B cell (primary cell): ENCODE measurements around the gene HIP1R. TPM values are rescaled to one million over a fixed set of nuclear protein-coding genes. Genes with fewer than 3 reads are reported as not detected.

Experiments used
- polyA plus RNA-seq: library from polyadenylated mRNA; depleted of rRNA; stranded (reverse); fragments of >200 nt; gene quantifications from 2 replicates; pipeline ENCODE4 v1.2.3, GENCODE V29; 2012
- total RNA-seq, 2 donors: library from RNA; stranded (reverse); fragments of 120-200 nt in 1 of 2; gene quantifications; 1 replicate in 1 of 2; 2 replicates in 1 of 2; pipeline versions ENCODE4 v1.2.3 to v1.2.4, GENCODE V29; 2013 to 2022

HIP1R gene
- total and polyA plus RNA-seq, 2 donors (not counting 1 experiment from before 2014, with no cell fraction given), result 289 to 390 TPM

Other genes starting within 250 kb of the HIP1R start
- gene HCAR2, start 132.1 kb upstream of the HIP1R start, total RNA-seq, result not detected in 2 replicates
- gene HCAR2, start 132.1 kb upstream of the HIP1R start, polyA plus RNA-seq, result 0.35 and 0.82 TPM in 2 replicates
- 0.12 TPM in 1 of 2 replicates, not detected in the other for gene HCAR3, start 118.6 kb upstream of the HIP1R start, total RNA-seq
- 0.59 and 1.2 TPM in 2 replicates for gene HCAR3, start 118.6 kb upstream of the HIP1R start, polyA plus RNA-seq
- not detected in 2 replicates for gene HCAR1, start 104.6 kb upstream of the HIP1R start, total RNA-seq
- 0.06 and 0.09 TPM in 2 replicates for gene HCAR1, start 104.6 kb upstream of the HIP1R start, polyA plus RNA-seq
- gene DENR, start 82.6 kb upstream of the HIP1R start, total RNA-seq, result 54.5 and 59.0 TPM in 2 replicates
- 14.0 and 22.6 TPM in 2 replicates for gene DENR, start 82.6 kb upstream of the HIP1R start, polyA plus RNA-seq
- gene CCDC62, start 60.9 kb upstream of the HIP1R start, total RNA-seq, result 4.2 and 5.4 TPM in 2 replicates
- gene CCDC62, start 60.9 kb upstream of the HIP1R start, polyA plus RNA-seq, result 1.5 and 2.1 TPM in 2 replicates
- 87.2 and 88.1 TPM in 2 replicates for gene VPS37B, start 60.7 kb downstream of the HIP1R start, total RNA-seq
- gene VPS37B, start 60.7 kb downstream of the HIP1R start, polyA plus RNA-seq, result 66.7 and 100 TPM in 2 replicates
- 2.5 and 3.7 TPM in 2 replicates for gene ABCB9, start 131.0 kb downstream of the HIP1R start, total RNA-seq
- 2.1 TPM in 2 replicates for gene ABCB9, start 131.0 kb downstream of the HIP1R start, polyA plus RNA-seq
- gene OGFOD2, start 139.8 kb downstream of the HIP1R start, total RNA-seq, result 25.9 and 26.7 TPM in 2 replicates
- gene OGFOD2, start 139.8 kb downstream of the HIP1R start, polyA plus RNA-seq, result 69.0 and 99.3 TPM in 2 replicates
- gene ARL6IP4, start 145.2 kb downstream of the HIP1R start, total RNA-seq, result 153 and 165 TPM in 2 replicates
- 274 TPM in 2 replicates for gene ARL6IP4, start 145.2 kb downstream of the HIP1R start, polyA plus RNA-seq